SHP77 (cell line): ENCODE results near the gene EBF4.
"Not testable (repeated sequence)": the region's sequence is repeated elsewhere in the genome, so short reads cannot be mapped to it uniquely, and the experiment has no call there.

Experiments used
- DNase-seq, 2 experiments: peaks; one replicate each; lab custom pipeline; 2025; lab: John Stamatoyannopoulos, UW

EBF4 gene

DNA sequence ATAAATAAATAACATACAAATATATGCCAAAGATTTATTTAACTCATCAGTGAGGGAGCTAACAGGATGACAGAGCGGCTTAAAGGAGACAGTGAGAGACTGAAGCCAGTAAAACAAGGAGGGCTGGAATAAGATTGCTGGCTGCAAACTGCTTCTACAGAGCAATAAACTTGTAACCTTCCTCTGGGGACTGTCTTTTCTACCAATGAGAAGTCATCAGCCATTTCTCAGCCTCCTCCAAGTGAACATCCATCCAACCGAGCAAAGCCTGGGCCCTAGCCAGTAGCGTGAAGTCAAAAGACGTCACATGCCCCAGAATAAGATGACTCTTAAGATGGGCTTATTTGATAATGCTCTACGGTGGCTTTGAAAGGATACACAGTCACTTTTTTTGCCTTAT lies 65.4 kb downstream of the EBF4 start:
- no peak for DNase-seq

DNA sequence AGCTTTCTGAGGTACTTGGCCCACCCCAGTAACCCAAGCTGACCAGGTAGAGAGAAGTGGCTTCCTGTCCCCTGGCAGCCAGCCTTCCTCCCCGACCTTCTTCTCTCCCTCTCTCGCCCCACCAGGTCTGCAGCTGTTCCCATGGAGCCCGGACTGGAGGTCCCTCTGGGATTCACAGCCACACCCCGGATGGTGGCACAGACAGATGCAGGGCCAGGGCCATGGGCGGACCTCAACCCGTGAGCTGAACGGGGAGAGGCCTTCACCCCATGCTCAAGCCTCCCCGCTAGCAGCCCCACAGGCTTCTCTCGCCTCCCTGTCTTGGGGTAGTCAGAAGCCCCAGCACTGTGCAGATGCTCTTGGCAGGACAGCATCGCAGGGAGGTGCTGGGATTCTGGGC lies 66.6 kb downstream of the EBF4 start:
- DNase-seq = no peak

GRCh38 chr20:2759603-2760296 lies 67.2 kb downstream of the EBF4 start:
- no peak for DNase-seq

- no peak for DNase-seq
These were observed 67.8 kb downstream of the EBF4 start for GRCh38 chr20:2760297-2760951.

DNA sequence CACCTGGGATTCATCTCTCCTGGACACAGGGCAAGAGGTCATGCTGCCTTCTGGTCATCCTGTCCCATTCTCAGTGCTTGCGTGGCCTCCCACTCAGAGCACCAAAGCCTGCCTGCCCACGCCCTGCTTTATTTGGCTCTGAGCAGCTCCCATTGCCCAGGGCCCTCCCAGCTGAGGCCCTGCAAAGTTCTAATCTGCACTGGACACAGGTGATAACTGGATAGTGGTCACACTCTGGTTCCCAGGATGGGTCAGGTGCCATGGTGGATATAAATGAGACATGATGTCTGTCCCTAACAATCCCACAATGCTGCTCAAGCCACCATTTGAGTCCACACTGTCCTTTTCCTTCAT lies 68.3 kb downstream of the EBF4 start:
- DNase-seq = no peak

DNA sequence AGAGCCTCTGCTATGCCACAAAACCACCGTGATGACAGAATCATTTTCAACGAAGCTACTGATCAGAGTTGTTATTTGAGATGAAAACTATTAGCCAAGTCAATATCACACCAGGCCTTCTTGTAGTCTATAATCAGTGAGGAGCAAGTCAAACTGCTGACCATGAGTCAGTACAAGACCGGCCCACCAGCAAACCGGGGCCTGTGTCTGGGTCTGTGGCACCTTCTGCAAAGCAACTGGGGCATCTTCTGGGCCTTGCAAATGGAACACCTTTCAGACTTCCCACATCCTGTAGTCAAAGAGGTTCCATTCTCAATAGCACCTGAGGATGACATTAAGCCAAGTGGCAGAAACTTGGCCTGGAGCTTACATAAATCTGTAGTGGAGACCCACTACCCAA lies 69.3 kb downstream of the EBF4 start:
- DNase-seq = no peak

- DNase-seq = no peak
These were observed 70.1 kb downstream of the EBF4 start for GRCh38 chr20:2762578-2763131.

DNA sequence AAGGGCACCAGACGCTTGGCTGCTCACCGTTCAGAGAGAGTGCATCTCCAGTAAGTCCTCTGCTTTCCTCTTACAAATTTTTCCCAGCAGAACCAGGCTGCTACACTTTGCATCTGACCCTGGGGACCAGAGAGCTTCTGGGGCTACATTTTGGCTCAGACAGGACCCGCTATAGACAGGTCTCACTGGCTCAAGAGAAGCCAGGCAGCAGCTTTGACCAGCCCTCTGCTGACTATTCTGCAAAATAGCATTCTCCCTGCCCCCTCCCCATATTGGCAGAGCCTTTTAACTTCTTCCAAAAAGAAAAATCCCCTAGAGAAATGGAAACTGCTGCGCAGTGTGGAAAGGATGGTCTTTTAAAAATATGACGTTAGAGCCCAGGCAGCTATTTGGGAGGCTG lies 70.6 kb downstream of the EBF4 start:
- DNase-seq = no peak

GRCh38 chr20:2767768-2768631 lies 75.4 kb downstream of the EBF4 start:
- no peak for DNase-seq

- no peak for DNase-seq
These were observed 76.0 kb downstream of the EBF4 start for GRCh38 chr20:2768632-2769015.

DNA sequence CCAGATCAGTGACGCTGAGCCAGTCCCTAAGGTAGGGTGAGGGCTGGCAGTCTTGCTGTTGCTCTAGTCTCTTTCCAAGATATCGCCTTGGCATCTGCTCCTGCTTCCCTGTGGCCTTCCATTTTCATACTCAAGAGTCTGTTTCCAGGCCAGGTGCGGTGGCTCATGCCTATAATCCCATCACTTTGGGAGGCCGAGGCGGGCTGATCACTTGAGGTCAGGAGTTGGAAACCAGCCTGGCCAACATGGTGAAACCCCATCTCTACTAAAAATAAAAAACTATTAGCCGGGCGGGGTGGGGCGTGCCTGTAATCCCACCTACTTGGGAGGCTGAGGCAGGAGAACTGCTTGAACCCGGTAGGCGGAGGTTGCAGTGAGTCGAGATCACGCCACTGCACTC lies 77.5 kb downstream of the EBF4 start:
- not testable (repeated sequence) for DNase-seq

- DNase-seq = no peak
These were observed 79.1 kb downstream of the EBF4 start for GRCh38 chr20:2771631-2772080.

DNA sequence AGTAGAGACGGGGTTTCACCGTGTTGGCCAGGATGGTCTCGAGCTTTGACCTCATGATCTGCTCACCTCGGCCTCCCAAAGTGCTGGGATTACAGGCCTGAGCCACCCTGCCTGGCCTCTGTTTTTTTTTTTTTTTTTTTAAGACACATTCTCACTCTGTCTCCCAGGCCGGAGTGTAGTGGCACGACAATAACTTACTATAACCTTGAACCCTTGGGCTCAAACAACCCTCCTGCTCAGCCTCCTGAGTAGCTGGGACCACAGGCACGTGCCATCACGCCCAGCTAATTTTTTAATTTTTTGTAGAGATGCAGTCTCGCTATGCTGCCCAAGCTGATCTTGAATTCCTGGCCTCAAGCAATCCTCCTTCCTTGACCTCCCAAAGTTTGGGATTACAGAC lies 81.2 kb downstream of the EBF4 start:
- DNase-seq = no peak

DNA sequence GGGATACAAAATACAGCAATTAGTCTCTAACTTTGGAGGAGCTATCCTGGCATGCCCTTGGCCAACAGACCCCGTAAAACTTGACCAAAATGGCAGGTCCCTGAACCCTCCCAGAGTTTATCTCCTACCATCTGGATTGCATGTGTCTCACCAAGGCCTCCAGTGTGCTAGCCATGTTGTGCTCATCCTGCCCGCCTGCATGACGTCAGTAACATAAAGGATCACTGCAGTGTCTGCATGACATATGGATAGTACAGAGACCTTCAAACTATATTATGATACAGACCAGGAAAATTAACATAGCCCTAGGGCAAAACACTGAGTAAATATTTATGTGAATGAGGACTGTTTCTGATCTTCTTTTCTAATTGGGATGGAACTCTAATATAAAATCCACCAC lies 82.6 kb downstream of the EBF4 start:
- DNase-seq = peak in 1 of 2 experiments; percentile 18

DNA sequence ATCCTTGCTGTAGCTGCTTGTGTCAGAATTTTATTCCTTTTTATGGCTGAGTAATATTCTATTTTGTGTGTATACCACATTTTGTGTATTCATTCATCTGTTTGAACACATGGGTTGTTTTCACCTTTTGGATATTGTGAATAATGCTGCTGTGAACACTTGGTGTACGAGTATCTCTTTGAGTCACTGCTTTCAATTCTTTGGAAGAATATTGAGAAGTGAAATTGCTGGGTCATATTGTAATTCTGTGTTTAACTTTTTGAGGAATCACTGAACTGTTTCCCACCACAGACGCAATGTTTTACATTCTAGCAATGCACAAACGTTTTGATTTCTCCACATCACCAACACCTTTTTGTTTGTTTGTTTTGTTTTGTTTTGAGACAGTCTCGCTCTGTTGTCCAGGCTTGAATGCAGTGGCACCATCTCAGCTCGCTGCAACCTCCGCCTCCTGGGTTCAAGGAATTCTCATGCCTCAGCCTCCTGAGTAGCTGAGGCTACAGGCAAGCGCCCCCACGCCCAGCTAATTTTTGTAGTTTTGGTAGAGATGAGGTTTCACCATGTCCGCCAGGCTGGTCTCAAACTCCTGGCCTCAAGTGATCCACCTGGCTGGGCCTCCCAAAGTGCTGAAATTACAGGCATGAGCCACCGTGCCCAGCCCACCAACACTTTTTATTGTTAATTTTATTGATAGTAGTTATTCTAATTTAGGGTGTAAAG lies 86.2 kb downstream of the EBF4 start:
- DNase-seq = no peak

DNA sequence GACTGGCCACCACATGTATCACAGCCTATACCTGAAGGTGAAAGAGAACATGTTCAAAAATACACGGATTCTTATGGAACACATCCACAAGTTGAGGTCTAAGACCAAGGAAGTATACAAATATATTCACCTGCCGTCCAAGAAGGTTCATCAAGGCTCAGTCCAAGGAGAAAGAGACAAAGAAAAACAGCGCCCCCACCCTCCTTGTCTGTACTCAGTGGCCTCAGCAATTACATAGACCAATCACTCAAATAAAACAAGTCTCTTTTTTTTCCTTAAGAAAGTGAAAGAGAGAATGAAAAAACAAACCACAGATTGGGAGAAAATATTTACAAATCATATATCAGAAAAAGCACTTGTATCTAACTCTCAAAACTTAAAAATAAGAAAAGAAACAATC lies 88.4 kb downstream of the EBF4 start:
- DNase-seq = no peak

DNA sequence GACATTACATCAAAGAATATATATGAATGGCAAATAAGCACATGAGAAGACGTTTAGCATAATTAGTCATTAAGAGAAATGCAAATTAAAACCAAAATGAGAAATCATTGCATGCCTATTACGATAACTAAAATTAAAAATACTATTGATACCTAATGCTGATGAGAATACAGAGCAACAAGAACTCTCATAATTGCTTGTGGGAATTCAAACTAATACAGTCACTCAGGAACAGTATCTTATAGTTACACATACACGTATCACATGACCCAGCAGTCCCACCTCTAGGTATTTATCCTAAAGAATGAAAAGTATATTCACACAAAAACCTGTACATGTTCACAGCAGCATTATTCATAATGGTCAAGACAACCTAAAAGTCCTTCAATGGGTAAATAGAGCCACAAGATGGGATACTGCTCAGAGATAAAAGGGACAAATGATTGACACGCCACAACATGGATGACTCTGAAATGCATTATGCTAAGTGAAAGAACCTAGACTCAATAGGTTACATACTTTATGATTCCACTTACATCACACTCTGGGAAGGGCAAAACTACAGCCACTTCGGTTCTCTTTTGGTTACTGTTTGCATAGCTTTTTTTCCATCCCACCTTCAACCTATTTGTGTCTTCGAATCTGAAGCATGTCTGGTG lies 91.5 kb downstream of the EBF4 start:
- DNase-seq = no peak

GRCh38 chr20:2793471-2793870 lies 100.9 kb downstream of the EBF4 start:
- no peak for DNase-seq

DNA sequence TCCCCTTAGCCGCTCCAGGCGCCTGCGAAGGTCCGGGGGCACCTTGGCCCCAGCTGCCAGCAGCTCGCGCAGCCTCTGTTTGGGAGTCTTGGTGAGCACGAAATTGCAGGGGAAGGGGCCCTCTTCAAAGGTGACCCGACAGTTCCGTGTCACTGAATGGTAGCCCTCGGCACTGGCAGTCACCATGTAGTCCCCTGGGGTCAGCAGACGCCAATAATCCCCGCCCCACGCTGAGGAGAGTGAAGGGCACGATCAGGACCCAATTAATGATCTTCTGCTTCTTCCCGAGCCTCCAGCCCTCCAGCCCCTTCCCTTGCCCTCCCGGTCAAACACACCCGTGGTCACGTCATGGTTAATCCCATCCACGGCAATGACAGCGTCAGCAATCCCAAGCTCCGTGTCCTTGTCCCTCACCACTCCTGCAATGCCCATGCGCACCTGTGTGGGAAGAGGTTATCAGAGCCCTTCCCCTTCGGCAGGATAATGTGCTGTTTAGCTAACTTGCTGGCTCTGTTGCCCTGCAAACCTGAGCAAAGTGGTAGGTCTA lies 101.7 kb downstream of the EBF4 start:
- no peak for DNase-seq

GRCh38 chr20:2794866-2795447 lies 102.4 kb downstream of the EBF4 start:
- DNase-seq = no peak

- no peak for DNase-seq
These were observed 102.9 kb downstream of the EBF4 start for GRCh38 chr20:2795451-2795850.
